T-helper 2 cell treated with Interferon-gamma antibody and Interleukin-4, amounts not matched to agents 5 μg/mL and 100 μg/mL, for 36 hours (primary cell): ENCODE measurements around the gene PCDHB5.
A peak's percentile ranks its signal among the peaks of the same experiment; 100 is the strongest.
"Not testable (repeated sequence)": the region's sequence is repeated elsewhere in the genome, so short reads cannot be mapped to it uniquely, and the experiment has no call there.

Experiments used
- DNase-seq: peaks from one replicate; pipeline ENCODE4 v3.0.0; 2021; ENCODE audit warnings: low spot score
- H3K27ac Mint-ChIP-seq: one replicate; pipeline ENCODE4 v1.8.0; 2021; ENCODE audit warnings: mild to moderate bottlenecking, mixed read lengths
- H3K27me3 Mint-ChIP-seq: one replicate; pipeline ENCODE4 v1.8.0; 2021; ENCODE audit warnings: low read depth, mixed read lengths
- H3K36me3 Mint-ChIP-seq: one replicate; pipeline ENCODE4 v1.8.0; 2021; ENCODE audit warnings: low read depth, mixed read lengths
- H3K4me1 Mint-ChIP-seq: one replicate; pipeline ENCODE4 v1.8.0; 2021; ENCODE audit warnings: low read depth, mixed read lengths
- H3K4me3 Mint-ChIP-seq: one replicate; pipeline ENCODE4 v1.8.0; 2022; ENCODE audit warnings: mild to moderate bottlenecking, moderate library complexity, mixed read lengths
- H3K9me3 Mint-ChIP-seq: one replicate; pipeline ENCODE4 v1.8.0; 2021; ENCODE audit warnings: mixed read lengths

Gene PCDHB5

GRCh38 chr5:141174291-141175104 lies 39.5 kb downstream of the PCDHB5 start:
- not testable (repeated sequence) for H3K4me1 Mint-ChIP-seq, H3K4me3 Mint-ChIP-seq, H3K9me3 Mint-ChIP-seq, H3K27ac Mint-ChIP-seq, H3K27me3 Mint-ChIP-seq, H3K36me3 Mint-ChIP-seq, DNase-seq

- DNase-seq: no peak
- no peaks in the 10 kb centered on the region for H3K36me3 Mint-ChIP-seq
- no peak overlapping the region for H3K4me3 Mint-ChIP-seq
- H3K4me1 Mint-ChIP-seq: no peaks in the 10 kb centered on the region
- no peaks in the 10 kb centered on the region for H3K27me3 Mint-ChIP-seq
- H3K27ac Mint-ChIP-seq: no peak overlapping the region
- H3K9me3 Mint-ChIP-seq: peaks cover 12% of the 10 kb centered on the region
These were observed 40.9 kb downstream of the PCDHB5 start for GRCh38 chr5:141175933-141176332.

DNA sequence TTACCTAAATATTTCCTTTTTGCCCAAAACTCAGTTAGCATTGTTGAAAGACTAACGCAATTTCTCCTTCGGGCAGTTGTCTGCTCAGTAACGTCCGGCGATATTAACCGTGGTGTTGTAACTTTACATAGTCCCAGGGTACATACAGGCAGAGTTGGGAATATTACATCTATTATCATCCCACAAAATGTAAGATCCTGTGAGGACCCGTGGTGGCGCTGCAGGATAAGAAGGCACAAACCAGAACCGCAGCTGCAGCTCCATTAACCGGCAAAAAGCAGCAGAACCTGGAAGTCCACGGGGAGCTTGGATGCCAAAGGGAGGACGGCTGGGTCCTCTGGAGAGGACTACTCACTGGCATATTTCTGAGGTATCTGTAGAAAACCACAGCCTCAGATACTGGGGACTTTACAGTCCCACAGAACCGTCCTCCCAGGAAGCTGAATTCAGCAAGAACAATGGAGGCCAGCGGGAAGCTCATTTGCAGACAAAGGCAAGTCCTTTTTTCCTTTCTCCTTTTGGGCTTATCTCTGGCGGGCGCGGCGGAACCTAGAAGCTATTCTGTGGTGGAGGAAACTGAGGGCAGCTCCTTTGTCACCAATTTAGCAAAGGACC lies 42.7 kb downstream of the PCDHB5 start, which contains the start of gene PCDHB8:
TSS of gene PCDHB8 (plus strand) at position 214 of the 615 bp plus-strand sequence. CDS start at position 459, 245 bp downstream.
- peaks cover 26% of the 10 kb centered on the region for H3K9me3 Mint-ChIP-seq
- not testable (repeated sequence) for H3K4me1 Mint-ChIP-seq, H3K27me3 Mint-ChIP-seq, H3K27ac Mint-ChIP-seq, DNase-seq, H3K36me3 Mint-ChIP-seq, H3K4me3 Mint-ChIP-seq

GRCh38 chr5:141179371-141179770 lies 44.4 kb downstream of the PCDHB5 start:
- not testable (repeated sequence) for H3K4me1 Mint-ChIP-seq, H3K27ac Mint-ChIP-seq, H3K36me3 Mint-ChIP-seq, H3K4me3 Mint-ChIP-seq, DNase-seq, H3K27me3 Mint-ChIP-seq
- peaks cover 30% of the 10 kb centered on the region for H3K9me3 Mint-ChIP-seq

DNA sequence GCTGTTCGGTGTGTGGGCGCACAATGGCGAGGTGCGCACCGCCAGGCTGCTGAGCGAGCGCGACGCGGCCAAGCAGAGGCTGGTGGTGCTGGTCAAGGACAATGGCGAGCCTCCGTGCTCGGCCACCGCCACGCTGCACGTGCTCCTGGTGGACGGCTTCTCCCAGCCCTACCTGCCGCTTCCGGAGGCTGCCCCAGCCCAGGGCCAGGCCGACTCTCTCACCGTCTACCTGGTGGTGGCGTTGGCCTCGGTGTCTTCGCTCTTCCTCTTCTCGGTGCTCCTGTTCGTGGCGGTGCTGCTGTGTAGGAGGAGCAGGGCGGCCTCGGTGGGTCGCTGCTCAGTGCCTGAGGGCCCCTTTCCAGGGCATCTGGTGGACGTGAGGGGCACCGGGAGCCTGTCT lies 44.9 kb downstream of the PCDHB5 start:
- peaks cover 35% of the 10 kb centered on the region for H3K9me3 Mint-ChIP-seq
- H3K4me3 Mint-ChIP-seq, H3K4me1 Mint-ChIP-seq, DNase-seq, H3K36me3 Mint-ChIP-seq, H3K27me3 Mint-ChIP-seq, H3K27ac Mint-ChIP-seq: not testable (repeated sequence)

DNA sequence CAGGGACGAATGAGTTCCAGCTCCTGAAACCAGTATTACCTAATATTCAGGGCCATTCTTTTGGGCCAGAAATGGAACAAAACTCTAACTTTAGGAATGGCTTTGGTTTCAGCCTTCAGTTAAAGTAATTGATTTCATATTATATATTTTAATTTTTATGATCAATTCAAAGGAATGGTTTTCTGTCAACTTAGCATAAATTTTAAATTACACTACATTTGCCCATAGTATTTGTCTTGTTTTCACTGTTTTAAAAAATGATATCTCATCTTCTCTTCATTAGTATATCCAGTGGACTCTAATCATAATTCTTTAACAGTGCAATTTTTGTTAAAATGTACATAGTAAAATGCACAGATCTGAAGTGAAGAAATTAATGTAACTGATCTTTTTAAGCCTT lies 45.3 kb downstream of the PCDHB5 start:
- Mint-ChIP-seq H3K36me3 (no peaks in the 10 kb centered on the region), H3K27ac (no peak overlapping the region), H3K27me3 (no peaks in the 10 kb centered on the region), H3K4me1 (no peaks in the 10 kb centered on the region), H3K4me3 (no peak overlapping the region), H3K9me3 (peaks cover 39% of the 10 kb centered on the region)
- no peak for DNase-seq

DNA sequence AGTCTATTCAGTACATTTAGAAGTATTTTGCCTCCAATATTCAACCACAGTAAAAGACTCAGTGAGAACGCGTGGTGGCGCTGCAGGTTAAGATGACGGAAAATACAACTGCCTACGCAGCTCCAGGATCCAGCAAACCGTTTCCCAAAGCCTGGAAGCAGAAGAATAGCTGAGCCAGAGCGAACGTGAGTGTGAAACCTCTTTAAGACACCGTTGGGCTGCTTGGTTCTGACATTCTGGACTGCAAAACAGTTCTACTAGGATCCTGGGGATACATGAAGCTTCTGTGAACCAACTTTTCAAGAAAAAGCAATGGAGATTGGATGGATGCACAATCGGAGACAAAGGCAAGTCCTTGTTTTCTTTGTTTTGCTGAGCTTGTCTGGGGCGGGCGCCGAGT lies 47.2 kb downstream of the PCDHB5 start, which contains the start of gene PCDHB16:
TSS of gene PCDHB16 (plus strand) at position 140 of the 400 bp plus-strand sequence. CDS start at position 313, 173 bp downstream.
- Mint-ChIP-seq H3K9me3 (peaks cover 51% of the 10 kb centered on the region), H3K27me3 (no peaks in the 10 kb centered on the region), H3K4me3 (no peak within 1 kb of the TSS), H3K4me1 (peaks cover 2% of the 10 kb centered on the region), H3K36me3 (no peaks in the 10 kb centered on the region), H3K27ac (no peak within 1 kb of the TSS)
- DNase-seq: no peak

DNA sequence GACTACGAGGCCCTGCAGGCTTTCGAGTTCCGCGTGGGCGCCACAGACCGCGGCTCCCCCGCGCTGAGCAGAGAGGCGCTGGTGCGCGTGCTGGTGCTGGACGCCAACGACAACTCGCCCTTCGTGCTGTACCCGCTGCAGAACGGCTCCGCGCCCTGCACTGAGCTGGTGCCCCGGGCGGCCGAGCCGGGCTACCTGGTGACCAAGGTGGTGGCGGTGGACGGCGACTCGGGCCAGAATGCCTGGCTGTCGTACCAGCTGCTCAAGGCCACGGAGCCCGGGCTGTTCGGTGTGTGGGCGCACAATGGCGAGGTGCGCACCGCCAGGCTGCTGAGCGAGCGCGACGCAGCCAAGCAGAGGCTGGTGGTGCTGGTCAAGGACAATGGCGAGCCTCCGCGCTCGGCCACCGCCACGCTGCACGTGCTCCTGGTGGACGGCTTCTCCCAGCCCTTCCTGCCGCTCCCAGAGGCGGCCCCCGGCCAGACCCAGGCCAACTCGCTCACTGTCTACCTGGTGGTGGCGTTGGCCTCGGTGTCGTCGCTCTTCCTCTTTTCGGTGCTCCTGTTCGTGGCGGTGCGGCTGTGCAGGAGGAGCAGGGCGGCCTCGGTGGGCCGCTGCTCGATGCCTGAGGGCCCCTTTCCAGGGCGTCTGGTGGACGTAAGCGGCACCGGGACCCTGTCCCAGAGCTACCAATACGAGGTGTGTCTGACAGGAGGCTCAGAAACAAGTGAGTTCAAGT lies 49.3 kb downstream of the PCDHB5 start:
- not testable (repeated sequence) for H3K4me1 Mint-ChIP-seq, H3K4me3 Mint-ChIP-seq, DNase-seq, H3K27ac Mint-ChIP-seq, H3K27me3 Mint-ChIP-seq, H3K36me3 Mint-ChIP-seq
- H3K9me3 Mint-ChIP-seq: peaks cover 55% of the 10 kb centered on the region

DNA sequence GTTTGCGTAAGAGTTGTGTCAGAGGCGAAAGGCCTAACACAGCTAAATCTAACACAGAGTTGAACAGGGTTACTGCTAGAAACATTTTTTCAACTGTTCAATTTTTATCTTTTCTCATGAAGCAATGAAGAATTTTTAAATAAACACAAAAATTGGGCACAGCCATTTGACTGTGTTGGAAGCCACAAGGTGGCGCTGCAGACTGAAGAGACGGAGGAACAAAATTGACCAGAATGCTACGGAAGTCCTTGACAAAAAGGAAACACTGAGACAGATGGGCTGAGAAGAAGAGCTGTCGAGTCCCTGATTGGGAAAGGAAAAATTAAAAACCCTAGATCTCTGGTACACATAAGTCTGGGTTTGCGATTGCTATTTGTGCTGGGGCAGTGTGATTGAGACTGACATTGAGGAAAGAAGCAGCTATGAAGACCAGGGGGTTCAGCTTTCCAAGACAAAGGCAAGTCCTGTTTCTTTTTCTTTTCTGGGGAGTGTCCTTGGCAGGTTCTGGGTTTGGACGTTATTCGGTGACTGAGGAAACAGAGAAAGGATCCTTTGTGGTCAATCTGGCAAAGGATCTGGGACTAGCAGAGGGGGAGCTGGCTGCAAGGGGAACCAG lies 52.0 kb downstream of the PCDHB5 start, which contains the start of gene PCDHB9:
TSS of gene PCDHB9 (plus strand) at position 265 of the 616 bp plus-strand sequence. CDS start at position 423, 158 bp downstream.
- Mint-ChIP-seq H3K4me1 (peaks cover 2% of the 10 kb centered on the region), H3K27ac (no peak within 1 kb of the TSS), H3K4me3 (peak within 1 kb of the TSS; percentile 58), H3K27me3 (no peaks in the 10 kb centered on the region), H3K36me3 (peaks cover 11% of the 10 kb centered on the region), H3K9me3 (peaks cover 50% of the 10 kb centered on the region)
- DNase-seq: no peak
